Loucy (cell line): ENCODE data around the gene BCR.

Experiments
- H2AFZ ChIP-seq: fragments of 200-600 bp; sonication (generic); 2 replicates; pipeline ENCODE4 v1.6.0; 2016; ENCODE audit warnings: antibody characterized with exemption, mild to moderate bottlenecking, low read length, moderate library complexity
- H3F3A ChIP-seq: fragments of 200-600 bp; 2 replicates; pipeline ENCODE4 v1.6.0; 2016; ENCODE audit warnings: antibody characterized with exemption, low read depth, mild to moderate bottlenecking
- H3K27me3 ChIP-seq: fragments of 200-600 bp; sonication (generic); 2 replicates; pipeline ENCODE4 v1.6.1; 2014; ENCODE audit warnings: low read length, mild to moderate bottlenecking; ENCODE audit not compliant: insufficient read depth, poor library complexity, severe bottlenecking
- H3K36me3 ChIP-seq: fragments of 200-600 bp; sonication (generic); 2 replicates; pipeline ENCODE4 v1.6.1; 2016; ENCODE audit warnings: low read length; ENCODE audit not compliant: insufficient read depth
- H3K4me1 ChIP-seq: fragments of 200-600 bp; sonication (generic); 2 replicates; pipeline ENCODE4 v1.5.1; 2014; ENCODE audit warnings: low read length, mild to moderate bottlenecking; ENCODE audit not compliant: insufficient read depth, poor library complexity, severe bottlenecking
- H3K4me2 ChIP-seq: fragments of 200-600 bp; sonication (generic); 2 replicates; pipeline ENCODE4 v1.6.0; 2014; ENCODE audit warnings: antibody characterized with exemption, low read length, low read depth, mild to moderate bottlenecking; ENCODE audit not compliant: poor library complexity, severe bottlenecking
- H3K4me3 ChIP-seq: fragments of 200-600 bp; sonication (generic); 2 replicates; pipeline ENCODE4 v1.5.1; 2014; ENCODE audit warnings: low read length, mild to moderate bottlenecking, mixed read lengths; ENCODE audit not compliant: poor library complexity, severe bottlenecking
- H3K79me2 ChIP-seq: fragments of 200-600 bp; sonication (generic); 2 replicates; pipeline ENCODE4 v1.6.1; 2014; ENCODE audit warnings: low read length; ENCODE audit not compliant: insufficient read depth
- H3K9ac ChIP-seq: fragments of 200-600 bp; sonication (generic); 2 replicates; pipeline ENCODE4 v1.6.0; 2014; ENCODE audit warnings: mild to moderate bottlenecking, low read depth, low read length, moderate library complexity; ENCODE audit not compliant: poor library complexity, severe bottlenecking
- H3K9me2 ChIP-seq: fragments of 200-600 bp; sonication (generic); replicated peaks from 2 replicates; pipeline ENCODE4 v1.6.1; 2016; ENCODE audit warnings: low read depth, low read length, mixed read lengths
- H3K9me3 ChIP-seq: fragments of 200-600 bp; sonication (generic); 2 replicates; pipeline ENCODE4 v1.6.1; 2014; ENCODE audit warnings: mild to moderate bottlenecking, antibody characterized with exemption, low read length, low read depth; ENCODE audit not compliant: insufficient read depth
- H4K20me1 ChIP-seq: fragments of 200-600 bp; sonication (generic); 2 replicates; pipeline ENCODE4 v1.6.0; 2014; ENCODE audit warnings: antibody characterized with exemption, low read length, mild to moderate bottlenecking; ENCODE audit not compliant: insufficient read depth, poor library complexity, severe bottlenecking
- CTCF ChIP-seq: fragments of 200-600 bp; sonication (generic); conservative IDR thresholded peaks from 2 replicates; pipeline ENCODE4 v1.5.1; 2014; ENCODE audit warnings: mild to moderate bottlenecking, antibody characterized with exemption, low read length
- EZH2phosphoT487 ChIP-seq: fragments of 200-600 bp; IDR thresholded peaks from 2 replicates; pipeline ENCODE4 v1.6.1; 2018; ENCODE audit warnings: antibody characterized with exemption, mild to moderate bottlenecking, moderate library complexity, borderline replicate concordance

The BCR gene

GRCh38 chr22:23258826-23259170, 78.5 kb downstream of the BCR start:
- no peak overlapping the region for H3K4me3 ChIP-seq
- no peaks in the 10 kb centered on the region for H3K9me2 ChIP-seq
- no peaks in the 10 kb centered on the region for H3K9me3 ChIP-seq
- no peaks in the 10 kb centered on the region for H3K27me3 ChIP-seq
- H3K79me2 ChIP-seq, result peaks cover 76% of the 10 kb centered on the region
- peaks cover 91% of the 10 kb centered on the region for H4K20me1 ChIP-seq
- no peak overlapping the region for H2AFZ ChIP-seq
- H3K4me1 ChIP-seq, result no peaks in the 10 kb centered on the region
- no peak overlapping the region for H3K4me2 ChIP-seq
- TF ChIP-seq CTCF (no peak), EZH2phosphoT487 (no peak)
- H3F3A ChIP-seq, result no peaks in the 10 kb centered on the region
- no peak overlapping the region for H3K9ac ChIP-seq
- H3K36me3 ChIP-seq, result peaks cover 98% of the 10 kb centered on the region; the same call in 1 of the 2 replicates

GRCh38 chr22:23259916-23260644, 79.8 kb downstream of the BCR start:
- no peak overlapping the region for H3K9ac ChIP-seq
- no peaks in the 10 kb centered on the region for H3K4me1 ChIP-seq
- H3K9me3 ChIP-seq, result no peaks in the 10 kb centered on the region
- H3K27me3 ChIP-seq, result no peaks in the 10 kb centered on the region
- no peak overlapping the region for H3K4me2 ChIP-seq
- no peak overlapping the region for H3K4me3 ChIP-seq
- TF ChIP-seq EZH2phosphoT487, result no peak
- no peak for TF ChIP-seq CTCF
- no peaks in the 10 kb centered on the region for H3F3A ChIP-seq
- no peaks in the 10 kb centered on the region for H3K9me2 ChIP-seq
- H3K79me2 ChIP-seq, result peaks cover 68% of the 10 kb centered on the region
- peaks cover 99% of the 10 kb centered on the region; the same call in 1 of the 2 replicates for H3K36me3 ChIP-seq
- H2AFZ ChIP-seq, result no peak overlapping the region
- H4K20me1 ChIP-seq, result peaks cover 90% of the 10 kb centered on the region

- H3K79me2 ChIP-seq, result peaks cover 60% of the 10 kb centered on the region
- H3K27me3 ChIP-seq, result no peaks in the 10 kb centered on the region
- H3K9me2 ChIP-seq, result no peaks in the 10 kb centered on the region
- H3K36me3 ChIP-seq, result peaks cover 99% of the 10 kb centered on the region; the same call in 1 of the 2 replicates
- H3K4me1 ChIP-seq, result no peaks in the 10 kb centered on the region
- no peaks in the 10 kb centered on the region for H3F3A ChIP-seq
- TF ChIP-seq CTCF, result no peak
- TF ChIP-seq EZH2phosphoT487, result no peak
- H3K4me2 ChIP-seq, result no peak overlapping the region
- H4K20me1 ChIP-seq, result peaks cover 89% of the 10 kb centered on the region
- H3K9me3 ChIP-seq, result no peaks in the 10 kb centered on the region
- H3K9ac ChIP-seq, result no peak overlapping the region
- no peak overlapping the region for H3K4me3 ChIP-seq
- no peak overlapping the region for H2AFZ ChIP-seq
These were observed 80.6 kb downstream of the BCR start for GRCh38 chr22:23260645-23261581.
